ENCODE data around the gene DYNLL1.
A peak's percentile ranks its signal among the peaks of the same experiment; 100 is the strongest.
"Not testable (repeated sequence)": the region's sequence is repeated elsewhere in the genome, so short reads cannot be mapped to it uniquely, and the experiment has no call there.

The DYNLL1 gene

GRCh38 chr12:120475643-120476042 is 20.3 kb upstream of the DYNLL1 start:
- no peak for DNase-seq

GRCh38 chr12:120479458-120479857 is 16.5 kb upstream of the DYNLL1 start:
- DNase-seq, result no peak

- DNase-seq, result no peak
Measured at GRCh38 chr12:120480211-120480610, 15.7 kb upstream of the DYNLL1 start.

GRCh38 chr12:120481022-120481767 is 14.7 kb upstream of the DYNLL1 start:
- no peak for DNase-seq

- no peak for DNase-seq
Measured at GRCh38 chr12:120483621-120484020, 12.3 kb upstream of the DYNLL1 start.

- no peak for DNase-seq
Measured at GRCh38 chr12:120485961-120486881, 9.7 kb upstream of the DYNLL1 start.

- not testable (repeated sequence) for DNase-seq
Measured at GRCh38 chr12:120487552-120487951, 8.4 kb upstream of the DYNLL1 start.

GRCh38 chr12:120488057-120488640 is 7.8 kb upstream of the DYNLL1 start:
- DNase-seq, result peak in 1 of 2 donors; percentile 51

- DNase-seq, result no peak
Measured at GRCh38 chr12:120489018-120489417, 6.9 kb upstream of the DYNLL1 start.

GRCh38 chr12:120490325-120490724 is 5.6 kb upstream of the DYNLL1 start:
- DNase-seq, result no peak

- peak; percentile 16 to 34 for DNase-seq
Measured at GRCh38 chr12:120490833-120491512, 4.9 kb upstream of the DYNLL1 start.

GRCh38 chr12:120495186-120495730 is 655 bp upstream of the DYNLL1 start:
- no peak for DNase-seq

GRCh38 chr12:120496413-120497340 is 764 bp downstream of the DYNLL1 start:
- peak; percentile 72 to 80 for DNase-seq

GRCh38 chr12:120497524-120498150 is 1.7 kb downstream of the DYNLL1 start:
- no peak for DNase-seq

GRCh38 chr12:120498870-120499515 is 3.1 kb downstream of the DYNLL1 start:
- no peak for DNase-seq

- no peak for DNase-seq
Measured at GRCh38 chr12:120500581-120500980, 4.7 kb downstream of the DYNLL1 start.

- DNase-seq, result no peak
Measured at GRCh38 chr12:120504587-120504986, 8.7 kb downstream of the DYNLL1 start.

- DNase-seq, result no peak
Measured at GRCh38 chr12:120508537-120508936, 12.6 kb downstream of the DYNLL1 start.

GRCh38 chr12:120514002-120514401 is 18.1 kb downstream of the DYNLL1 start:
- peak; percentile 48 to 90 for DNase-seq

GRCh38 chr12:120515496-120515895 is 19.6 kb downstream of the DYNLL1 start:
- peak; percentile 22 to 46 for DNase-seq

Data from hippocampal formation (tissue), 2 donors.